ENCODE data around the gene CNTROB. TPM values are rescaled to one million over a fixed set of nuclear protein-coding genes. Genes with fewer than 3 reads are reported as not detected.

Gene CNTROB
- total RNA-seq, 4 donors from 2014 or later, result 3.6 to 14.3 (median 7.2) TPM

GRCh38 chr17:7977039-7977438 is 45.0 kb downstream of the CNTROB start:
- no peak overlapping the region for H3K4me3 ChIP-seq
- in situ Hi-C loops (cut with MboI; ENCODE audit: low sequenced_read_pairs in 4 of 4) (loop anchor here in 3 of 4 donors (25.0 kb wide), 2 partner anchors 115 to 240 kb away; partner anchors contain the start of genes CYB5D1 (in 2 of the 3), NAA38 (in 2 of the 3) and TMEM88 (in 2 of the 3)), intact Hi-C loops (cut with DNase I; ENCODE audit: low total_unique reads) (no loop called here)
- peaks cover 7 to 8% of the 10 kb centered on the region in 2 donors for H3K4me1 ChIP-seq
- DNase-seq (no peak), ATAC-seq (no peak)
- H3K27me3 ChIP-seq, result no peaks in the 10 kb centered on the region
- no peaks in the 10 kb centered on the region for H3K9me3 ChIP-seq
- H3K27ac ChIP-seq, result no peak overlapping the region
- TF ChIP-seq POLR2A (IDR thresholded peaks at IDR 0.05) (no peak), CTCF (IDR thresholded peaks at IDR 0.05 in 4 of 5, conservative IDR thresholded peaks at IDR 0.05 in 1 of 5) (no peak)
- H3K36me3 ChIP-seq, result no peaks in the 10 kb centered on the region

GRCh38 chr17:7977805-7978204 is 45.8 kb downstream of the CNTROB start:
- intact Hi-C loops (cut with DNase I; ENCODE audit: low total_unique reads), result no loop called here
- Histone ChIP-seq H3K27me3 (no peaks in the 10 kb centered on the region), H3K27ac (no peak overlapping the region), H3K36me3 (no peaks in the 10 kb centered on the region), H3K4me3 (no peak overlapping the region), H3K4me1 (peaks cover 0 to 1% of the 10 kb centered on the region in 2 donors), H3K9me3 (no peaks in the 10 kb centered on the region)
- TF ChIP-seq CTCF (IDR thresholded peaks at IDR 0.05 in 4 of 5, conservative IDR thresholded peaks at IDR 0.05 in 1 of 5) (no peak), POLR2A (IDR thresholded peaks at IDR 0.05) (no peak)
- DNase-seq (no peak), ATAC-seq (no peak)
- in situ Hi-C loops (cut with MboI; ENCODE audit: low sequenced_read_pairs in 4 of 4), result loop anchor here in 3 of 4 donors (25.0 kb wide), 2 partner anchors 116 to 241 kb away; partner anchors contain the start of genes CYB5D1 (in 2 of the 3), NAA38 (in 2 of the 3) and TMEM88 (in 2 of the 3)

- in situ Hi-C loops (cut with MboI; ENCODE audit: low sequenced_read_pairs in 4 of 4) (loop anchor here in 3 of 4 donors (25.0 kb wide), 2 partner anchors 120 to 245 kb away; partner anchors contain the start of genes CYB5D1 (in 2 of the 3), NAA38 (in 2 of the 3) and TMEM88 (in 2 of the 3)), intact Hi-C loops (cut with DNase I; ENCODE audit: low total_unique reads) (no loop called here)
- Histone ChIP-seq H3K9me3 (no peaks in the 10 kb centered on the region), H3K27ac (no peak overlapping the region), H3K4me1 (no peaks in the 10 kb centered on the region), H3K27me3 (no peaks in the 10 kb centered on the region), H3K4me3 (no peak overlapping the region), H3K36me3 (no peaks in the 10 kb centered on the region)
- DNase-seq (no peak), ATAC-seq (no peak)
- TF ChIP-seq POLR2A (IDR thresholded peaks at IDR 0.05), result no peak
- no peak for TF ChIP-seq CTCF (IDR thresholded peaks at IDR 0.05 in 4 of 5, conservative IDR thresholded peaks at IDR 0.05 in 1 of 5)
These were observed 50.2 kb downstream of the CNTROB start for GRCh38 chr17:7982173-7982572.

GRCh38 chr17:7982666-7983065 is 50.7 kb downstream of the CNTROB start:
- intact Hi-C loops (cut with DNase I; ENCODE audit: low total_unique reads) (no loop called here), in situ Hi-C loops (cut with MboI; ENCODE audit: low sequenced_read_pairs in 4 of 4) (loop anchor here in 3 of 4 donors (25.0 kb wide), 2 partner anchors 120 to 245 kb away; partner anchors contain the start of genes CYB5D1 (in 2 of the 3), NAA38 (in 2 of the 3) and TMEM88 (in 2 of the 3))
- Histone ChIP-seq H3K4me3 (no peak overlapping the region), H3K27ac (no peak overlapping the region), H3K9me3 (no peaks in the 10 kb centered on the region), H3K27me3 (no peaks in the 10 kb centered on the region), H3K4me1 (no peaks in the 10 kb centered on the region), H3K36me3 (no peaks in the 10 kb centered on the region)
- TF ChIP-seq POLR2A (IDR thresholded peaks at IDR 0.05), result no peak
- TF ChIP-seq CTCF (IDR thresholded peaks at IDR 0.05 in 4 of 5, conservative IDR thresholded peaks at IDR 0.05 in 1 of 5), result no peak
- ATAC-seq, result no peak
- DNase-seq, result no peak
